Adrenal gland (tissue), 5 donors: Measurements from ENCODE around the gene PKDCC.

Experiments used
- POLR2A ChIP-seq, 2 donors: fragments of 450-650 bp; IDR thresholded peaks; one replicate each; pipeline ENCODE4 v1.6.1; 2017; ENCODE audit warnings: antibody characterized with exemption in 2 of 2, mild to moderate bottlenecking in 2 of 2, moderate library complexity in 1 of 2
- TF ChIP-seq, protein P1 (sequence below), 6 experiments: fragments of 450-650 bp in 4 of 6; fragments of 200-600 bp in 2 of 6; sonication (generic) in 1 of 6; IDR thresholded peaks; 1 replicate in 5 of 6; 2 replicates in 1 of 6; pipeline versions ENCODE4 v1.5.1 to v1.8.0; 2016 to 2021; ENCODE audit warnings: antibody characterized with exemption in 6 of 6, mild to moderate bottlenecking in 2 of 6, moderate library complexity in 1 of 6
- donor health status: DM: no; HTN: no; CAD: no.

DNA sequence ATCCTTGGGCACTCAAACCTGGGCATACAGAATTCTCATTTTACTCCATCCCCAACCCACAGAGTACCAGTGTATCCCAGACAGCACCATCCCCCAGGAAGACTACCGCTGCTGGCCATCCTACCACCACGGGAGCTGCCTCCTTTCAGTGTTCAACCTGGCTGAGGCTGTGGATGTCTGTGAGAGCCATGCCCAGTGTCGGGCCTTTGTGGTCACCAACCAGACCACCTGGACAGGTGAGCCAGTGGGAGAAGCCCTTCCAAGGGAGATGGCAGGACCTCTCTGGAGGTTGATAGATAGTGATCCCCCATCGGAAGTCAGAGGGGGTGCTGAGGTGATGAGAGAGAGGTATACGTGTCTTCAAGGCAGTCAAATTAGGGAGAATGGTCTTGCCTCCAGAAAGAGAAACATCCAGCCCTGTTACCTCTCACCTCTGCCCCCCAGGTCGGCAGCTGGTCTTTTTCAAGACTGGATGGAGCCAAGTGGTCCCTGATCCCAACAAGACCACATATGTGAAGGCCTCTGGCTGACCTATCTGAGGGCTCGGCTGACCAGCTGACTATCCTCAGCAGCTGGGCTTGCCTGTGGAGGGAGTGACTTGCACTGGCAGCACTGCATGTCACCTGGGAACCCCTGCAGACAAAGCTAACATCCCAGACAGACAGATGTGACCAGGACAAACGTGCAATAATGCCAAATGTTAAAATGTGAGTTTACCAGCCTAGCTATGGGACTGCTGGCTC is 9.5 kb downstream of the PKDCC start:
- no peak for TF ChIP-seq POLR2A (IDR thresholded peaks at IDR 0.05)
- TF ChIP-seq, protein P1, sequence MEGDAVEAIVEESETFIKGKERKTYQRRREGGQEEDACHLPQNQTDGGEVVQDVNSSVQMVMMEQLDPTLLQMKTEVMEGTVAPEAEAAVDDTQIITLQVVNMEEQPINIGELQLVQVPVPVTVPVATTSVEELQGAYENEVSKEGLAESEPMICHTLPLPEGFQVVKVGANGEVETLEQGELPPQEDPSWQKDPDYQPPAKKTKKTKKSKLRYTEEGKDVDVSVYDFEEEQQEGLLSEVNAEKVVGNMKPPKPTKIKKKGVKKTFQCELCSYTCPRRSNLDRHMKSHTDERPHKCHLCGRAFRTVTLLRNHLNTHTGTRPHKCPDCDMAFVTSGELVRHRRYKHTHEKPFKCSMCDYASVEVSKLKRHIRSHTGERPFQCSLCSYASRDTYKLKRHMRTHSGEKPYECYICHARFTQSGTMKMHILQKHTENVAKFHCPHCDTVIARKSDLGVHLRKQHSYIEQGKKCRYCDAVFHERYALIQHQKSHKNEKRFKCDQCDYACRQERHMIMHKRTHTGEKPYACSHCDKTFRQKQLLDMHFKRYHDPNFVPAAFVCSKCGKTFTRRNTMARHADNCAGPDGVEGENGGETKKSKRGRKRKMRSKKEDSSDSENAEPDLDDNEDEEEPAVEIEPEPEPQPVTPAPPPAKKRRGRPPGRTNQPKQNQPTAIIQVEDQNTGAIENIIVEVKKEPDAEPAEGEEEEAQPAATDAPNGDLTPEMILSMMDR (IDR thresholded peaks at IDR 0.05): no peak
